Mucosa of rectum (tissue), 2 donors: Measurements from ENCODE around the gene PSD2.

Experiments
- H3K27ac ChIP-seq, 2 donors: one replicate each; pipeline ENCODE4 v1.7.0; 2013; ENCODE audit warnings: inconsistent platforms in 2 of 2, low read depth in 2 of 2, low read length in 2 of 2
- H3K27me3 ChIP-seq, 2 donors: one replicate each; pipeline ENCODE4 v1.7.0; 2013; ENCODE audit warnings: low read length in 2 of 2; ENCODE audit not compliant: control insufficient read depth in 2 of 2, insufficient read depth in 2 of 2
- H3K36me3 ChIP-seq, 2 donors: one replicate each; pipeline ENCODE4 v1.7.0; 2013; ENCODE audit warnings: low read length in 2 of 2; ENCODE audit not compliant: control insufficient read depth in 2 of 2, insufficient read depth in 2 of 2
- H3K4me1 ChIP-seq, 2 donors: one replicate each; pipeline ENCODE4 v1.7.0; 2013; ENCODE audit warnings: low read length in 2 of 2, mild to moderate bottlenecking in 1 of 2; ENCODE audit not compliant: control insufficient read depth in 2 of 2, insufficient read depth in 2 of 2
- H3K4me3 ChIP-seq, 2 donors: one replicate each; pipeline ENCODE4 v1.7.0; 2013; ENCODE audit warnings: low read length in 2 of 2
- H3K9ac ChIP-seq, 2 donors: one replicate each; pipeline ENCODE4 v1.7.0; 2013; ENCODE audit warnings: low read length in 2 of 2, low read depth in 1 of 2, mild to moderate bottlenecking in 1 of 2
- H3K9me3 ChIP-seq, 2 donors: one replicate each; pipeline ENCODE4 v1.7.0; 2013; ENCODE audit warnings: low read length in 2 of 2; ENCODE audit not compliant: control insufficient read depth in 2 of 2
- donor health status: healthy.
- donor health status: Normal muscosa, but diverticular disease.

The PSD2 gene

GRCh38 chr5:139886213-139886612 is 90.6 kb downstream of the PSD2 start:
- no peaks in the 10 kb centered on the region for H3K9me3 ChIP-seq
- no peaks in the 10 kb centered on the region for H3K27me3 ChIP-seq
- no peaks in the 10 kb centered on the region for H3K4me1 ChIP-seq
- H3K4me3 ChIP-seq: no peak overlapping the region
- no peak overlapping the region for H3K9ac ChIP-seq
- H3K36me3 ChIP-seq: no peaks in the 10 kb centered on the region
- H3K27ac ChIP-seq: no peak overlapping the region

- no peaks in the 10 kb centered on the region for H3K9me3 ChIP-seq
- H3K9ac ChIP-seq: no peak overlapping the region
- H3K4me1 ChIP-seq: no peaks in the 10 kb centered on the region
- no peaks in the 10 kb centered on the region for H3K36me3 ChIP-seq
- no peak overlapping the region for H3K4me3 ChIP-seq
- H3K27ac ChIP-seq: no peak overlapping the region
- peaks cover 0 to 5% of the 10 kb centered on the region in 2 donors for H3K27me3 ChIP-seq
These were observed 92.8 kb downstream of the PSD2 start for GRCh38 chr5:139888370-139888769.

- no peaks in the 10 kb centered on the region for H3K4me1 ChIP-seq
- H3K36me3 ChIP-seq: no peaks in the 10 kb centered on the region
These were observed 93.8 kb downstream of the PSD2 start for GRCh38 chr5:139889410-139889809.

GRCh38 chr5:139893873-139894272 is 98.3 kb downstream of the PSD2 start:
- no peaks in the 10 kb centered on the region for H3K36me3 ChIP-seq
- H3K27ac ChIP-seq: no peak overlapping the region
- H3K4me3 ChIP-seq: no peak overlapping the region
- H3K27me3 ChIP-seq: peaks cover 0 to 5% of the 10 kb centered on the region in 2 donors
- no peak overlapping the region for H3K9ac ChIP-seq
- H3K4me1 ChIP-seq: no peaks in the 10 kb centered on the region
- no peaks in the 10 kb centered on the region for H3K9me3 ChIP-seq

More at GRCh38 chr5:139889410-139889809, 93.8 kb downstream of the PSD2 start:
- H3K4me3 ChIP-seq: no peak overlapping the region
- H3K27me3 ChIP-seq: peaks cover 0 to 5% of the 10 kb centered on the region in 2 donors
- no peak overlapping the region for H3K27ac ChIP-seq
- no peak overlapping the region for H3K9ac ChIP-seq
- no peaks in the 10 kb centered on the region for H3K9me3 ChIP-seq
